Erythroblast (primary cell): ENCODE data around the gene ZNF786.

Experiments
- GATA1 ChIP-seq: IDR thresholded peaks from 2 replicates; pipeline ENCODE4 v1.6.1; 2011; ENCODE audit warnings: low read depth, mild to moderate bottlenecking, control low read depth, low read length, moderate library complexity
- POLR2A ChIP-seq: IDR thresholded peaks from 2 replicates; pipeline ENCODE4 v1.6.1; 2011; ENCODE audit warnings: mild to moderate bottlenecking, low read length

DNA sequence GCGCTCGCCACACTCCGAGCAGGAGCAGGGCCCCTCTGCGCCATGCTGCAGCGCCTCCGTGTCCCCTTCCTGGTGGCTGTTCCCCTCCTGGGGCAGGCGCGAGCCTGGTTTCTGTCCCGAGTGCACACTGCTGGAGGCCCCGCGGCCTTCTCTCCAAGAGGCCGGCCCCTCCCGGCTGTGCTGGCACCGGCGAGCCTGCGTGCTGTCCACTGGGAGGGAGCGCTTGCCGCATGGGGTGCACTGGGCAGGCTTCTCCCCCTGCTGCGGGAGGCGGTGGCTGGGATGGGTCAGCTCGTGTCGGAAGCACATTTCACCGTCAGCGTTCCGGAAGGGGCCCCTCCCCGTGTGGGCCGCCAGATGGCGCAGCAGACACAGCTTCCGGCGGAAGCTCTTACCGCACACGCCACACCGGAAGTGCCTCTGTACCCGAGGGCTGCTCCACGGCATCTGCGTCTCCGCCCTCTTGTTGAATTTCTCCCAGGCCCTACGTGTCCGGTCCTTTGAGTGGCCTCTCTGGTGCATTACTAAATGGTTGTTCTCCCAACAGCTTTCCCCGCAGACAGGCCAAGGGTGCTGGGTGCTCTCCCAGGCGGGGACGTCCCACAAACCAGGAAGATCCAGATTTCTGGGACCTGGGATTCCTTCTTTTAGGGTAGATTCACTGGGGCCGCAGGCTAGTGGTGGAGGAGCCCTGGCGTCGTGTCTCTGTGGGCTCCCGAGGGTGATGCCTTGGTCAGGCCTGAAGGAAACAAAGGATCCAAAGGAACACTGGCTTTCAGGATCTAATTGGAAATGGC lies 18.7 kb downstream of the ZNF786 start:
- TF ChIP-seq POLR2A (no peak), GATA1 (no peak)
